Ovary (tissue), 3 donors: Measurements from ENCODE around the gene LAMA2.

Experiments
- CTCF ChIP-seq, 3 donors: fragments of 450-650 bp in 2 of 3; fragments of 200-600 bp in 1 of 3; IDR thresholded peaks; one replicate each; pipeline versions ENCODE4 v1.5.1 to v1.8.0; 2016 to 2022; ENCODE audit warnings: antibody characterized with exemption in 3 of 3, mild to moderate bottlenecking in 1 of 3
- EP300 ChIP-seq: sonication (generic); formaldehyde crosslinking; IDR thresholded peaks from one replicate; pipeline ENCODE4 v1.6.1; 2017; ENCODE audit warnings: antibody characterized with exemption
- donor health status: DM: no; HTN: no; CAD: no.

- TF ChIP-seq CTCF (IDR thresholded peaks at IDR 0.05) (no peak), EP300 (no peak)
Observed at GRCh38 chr6:129134535-129134934, 251.6 kb downstream of the LAMA2 start.
